Esophagus muscularis mucosa (tissue), 4 donors: ENCODE results near the gene MCF2L2.

Experiments used
- CTCF ChIP-seq, 3 experiments: fragments of 200-600 bp in 2 of 3; fragments of 450-650 bp in 1 of 3; sonication (generic) in 2 of 3; IDR thresholded peaks; one replicate each; pipeline ENCODE4 v1.5.1; 2017 to 2019; ENCODE audit warnings: antibody characterized with exemption in 3 of 3, mild to moderate bottlenecking in 2 of 3, moderate library complexity in 1 of 3
- EP300 ChIP-seq: sonication (generic); formaldehyde crosslinking; IDR thresholded peaks from one replicate; pipeline ENCODE4 v1.6.1; 2017; ENCODE audit warnings: antibody characterized with exemption
- POLR2AphosphoS5 ChIP-seq, 2 donors: sonication (generic); formaldehyde crosslinking; IDR thresholded peaks; one replicate each; pipeline ENCODE4 v1.6.1; 2017; ENCODE audit warnings: antibody characterized with exemption in 2 of 2

- TF ChIP-seq CTCF (IDR thresholded peaks at IDR 0.05) (no peak), POLR2AphosphoS5 (IDR thresholded peaks at IDR 0.05) (no peak), EP300 (no peak)
These were observed 26.7 kb downstream of the MCF2L2 start for GRCh38 chr3:183401678-183402077.
